DND-41 (cell line): ENCODE data around the gene PRR5L.

Experiments
- ATAC-seq: fragments of 200-7000 bp; cut with Tn5 transposase; 3 replicates; pipeline ENCODE4 v1.9.1; 2021; ENCODE audit warnings: low read depth; ENCODE audit not compliant: insufficient read depth
- DNase-seq: peaks from one replicate; pipeline ENCODE4 v3.0.0-alpha.2; 2020
- H2AFZ ChIP-seq: 2 replicates; pipeline ENCODE4 v1.6.0; 2012; ENCODE audit warnings: low read depth, low read length
- H3K27ac ChIP-seq: 2 replicates; pipeline ENCODE4 v1.5.1; 2012; ENCODE audit warnings: low read length, inconsistent platforms
- H3K27me3 ChIP-seq: fragments of 200-600 bp; sonication (generic); 2 replicates; pipeline ENCODE4 v1.6.0; 2012; ENCODE audit warnings: low read length, mild to moderate bottlenecking, inconsistent platforms; ENCODE audit not compliant: insufficient read depth, poor library complexity
- H3K36me3 ChIP-seq: 2 replicates; pipeline ENCODE4 v1.5.1; 2012; ENCODE audit warnings: low read length, inconsistent platforms; ENCODE audit not compliant: insufficient read depth
- H3K4me1 ChIP-seq: 2 replicates; pipeline ENCODE4 v1.5.1; 2012; ENCODE audit warnings: mild to moderate bottlenecking, low read length; ENCODE audit not compliant: insufficient read depth
- H3K4me2 ChIP-seq: 2 replicates; pipeline ENCODE4 v1.6.0; 2012; ENCODE audit warnings: mild to moderate bottlenecking, moderate library complexity, low read length, inconsistent platforms; ENCODE audit not compliant: insufficient read depth
- H3K4me3 ChIP-seq, 2 experiments: fragments of 200-600 bp in 1 of 2; shearing (Covaris generic) in 1 of 2; 2 replicates each; pipeline ENCODE4 v1.5.1; 2012 to 2016; ENCODE audit warnings: inconsistent platforms in 2 of 2, low read length in 2 of 2, mild to moderate bottlenecking in 2 of 2, low read depth in 1 of 2, moderate library complexity in 1 of 2
- H3K79me2 ChIP-seq: 2 replicates; pipeline ENCODE4 v1.6.0; 2012; ENCODE audit warnings: low read length, inconsistent platforms; ENCODE audit not compliant: insufficient read depth
- H3K9ac ChIP-seq: 2 replicates; pipeline ENCODE4 v1.6.0; 2012; ENCODE audit warnings: low read depth, mild to moderate bottlenecking, inconsistent platforms, low read length, moderate library complexity
- H3K9me3 ChIP-seq: 2 replicates; pipeline ENCODE4 v1.5.1; 2012; ENCODE audit warnings: low read length, moderate library complexity, mild to moderate bottlenecking, inconsistent platforms; ENCODE audit not compliant: insufficient read depth, severe bottlenecking
- H4K20me1 ChIP-seq: 2 replicates; pipeline ENCODE4 v1.6.0; 2012; ENCODE audit warnings: low read length; ENCODE audit not compliant: insufficient read depth
- CTCF ChIP-seq: IDR thresholded peaks from 2 replicates; pipeline ENCODE4 v1.5.1; 2012; ENCODE audit warnings: borderline replicate concordance, low read length, moderate library complexity, mild to moderate bottlenecking; ENCODE audit not compliant: poor library complexity, severe bottlenecking; ENCODE audit errors: extremely low read depth
- EZH2 ChIP-seq: IDR thresholded peaks from 3 replicates; pipeline ENCODE4 v1.6.1; 2012; ENCODE audit warnings: borderline replicate concordance, low read depth, mild to moderate bottlenecking, moderate library complexity, low read length, inconsistent platforms; ENCODE audit not compliant: severe bottlenecking

The PRR5L gene

DNA sequence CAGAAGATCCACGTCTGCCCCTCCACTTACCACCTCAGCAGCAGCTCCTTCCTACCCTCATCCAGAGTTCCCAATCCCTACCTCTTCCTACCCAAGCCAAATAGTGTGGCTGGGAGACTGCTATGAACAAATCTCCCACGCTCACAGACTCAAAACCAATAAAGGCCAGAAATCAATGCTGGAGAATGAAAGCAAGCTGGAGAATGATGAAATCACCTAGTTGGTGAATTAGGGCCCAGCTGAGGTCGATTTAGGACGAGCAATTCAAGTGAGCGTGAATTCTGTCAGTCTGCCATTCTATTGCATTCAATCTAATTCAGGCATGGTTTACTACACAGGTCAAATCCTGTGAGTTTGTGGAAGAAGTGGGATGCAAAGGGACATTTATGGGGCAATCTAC lies 29.3 kb upstream of the PRR5L start:
- Histone ChIP-seq H4K20me1 (no peaks in the 10 kb centered on the region), H3K79me2 (no peaks in the 10 kb centered on the region), H3K27ac (no peak overlapping the region), H3K4me3 (no peak overlapping the region), H3K27me3 (no peaks in the 10 kb centered on the region), H3K9ac (no peak overlapping the region), H2AFZ (no peak overlapping the region), H3K9me3 (no peaks in the 10 kb centered on the region), H3K4me1 (no peaks in the 10 kb centered on the region), H3K36me3 (0 out of 2 replicates have a peak, but pooled peaks cover 5% of the 10 kb centered on the region), H3K4me2 (no peak overlapping the region)
- DNase-seq (no peak), ATAC-seq (no peak)
- no peak for TF ChIP-seq EZH2
- TF ChIP-seq CTCF = no peak

- TF ChIP-seq CTCF (no peak), EZH2 (no peak)
Measured at GRCh38 chr11:36268337-36268985, 27.6 kb upstream of the PRR5L start.

GRCh38 chr11:36270701-36271100 lies 25.4 kb upstream of the PRR5L start:
- TF ChIP-seq EZH2 (no peak), CTCF (no peak)
- no peak for ATAC-seq

More at GRCh38 chr11:36268337-36268985, 27.6 kb upstream of the PRR5L start:
- H3K9me3 ChIP-seq = no peaks in the 10 kb centered on the region
- no peak overlapping the region for H3K9ac ChIP-seq
- H3K27me3 ChIP-seq = no peaks in the 10 kb centered on the region
- DNase-seq = no peak
- no peak for ATAC-seq
- no peak overlapping the region for H3K27ac ChIP-seq
- no peak overlapping the region for H3K4me2 ChIP-seq
- H2AFZ ChIP-seq = no peak overlapping the region
- no peak overlapping the region for H3K4me3 ChIP-seq
- H3K79me2 ChIP-seq = no peaks in the 10 kb centered on the region
- H3K4me1 ChIP-seq = no peaks in the 10 kb centered on the region
- peaks cover 19% of the 10 kb centered on the region; the same call in 1 of the 2 replicates for H3K36me3 ChIP-seq
- H4K20me1 ChIP-seq = no peaks in the 10 kb centered on the region

More at GRCh38 chr11:36270701-36271100, 25.4 kb upstream of the PRR5L start:
- Histone ChIP-seq H3K27ac (no peak overlapping the region), H3K4me3 (no peak overlapping the region), H3K4me2 (no peak overlapping the region), H3K36me3 (peaks cover 31% of the 10 kb centered on the region; the same call in 1 of the 2 replicates), H3K4me1 (no peaks in the 10 kb centered on the region), H4K20me1 (no peaks in the 10 kb centered on the region), H3K9ac (no peak overlapping the region), H3K79me2 (no peaks in the 10 kb centered on the region), H2AFZ (no peak overlapping the region), H3K9me3 (no peaks in the 10 kb centered on the region), H3K27me3 (no peaks in the 10 kb centered on the region)
- no peak for DNase-seq
